Keratinocyte (primary cell): ENCODE results near the gene TRIM23. TPM values are rescaled to one million over a fixed set of nuclear protein-coding genes. Genes with fewer than 3 reads are reported as not detected.

Experiments used
- DNase-seq: peaks from one replicate; pipeline ENCODE4 v3.0.0-alpha.2; 2011; ENCODE audit warnings: low read depth, missing footprints, low spot score
- FAIRE-seq: peaks from 2 replicates; lab custom pipeline; 2011; peaks lifted over from hg19 to GRCh38; lab: Jason Lieb, UNC
- H2AFZ ChIP-seq: 2 replicates; pipeline ENCODE4 v1.6.0; 2012; ENCODE audit warnings: low read length, control low read depth, inconsistent platforms; ENCODE audit not compliant: control insufficient read depth
- H3K27ac ChIP-seq: 2 replicates; pipeline ENCODE4 v1.5.1; 2011; ENCODE audit warnings: low read length; ENCODE audit not compliant: control insufficient read depth, insufficient read depth
- H3K27me3 ChIP-seq: 3 replicates; pipeline ENCODE4 v1.6.0; 2011; ENCODE audit warnings: low read length; ENCODE audit not compliant: control insufficient read depth, insufficient read depth; ENCODE audit errors: extremely low read depth
- H3K36me3 ChIP-seq, 2 experiments: 2 replicates in 1 of 2; 3 replicates in 1 of 2; pipeline ENCODE4 v1.5.1; 2011; ENCODE audit warnings: low read length in 2 of 2, mild to moderate bottlenecking in 1 of 2; ENCODE audit not compliant: control insufficient read depth in 2 of 2, insufficient read depth in 2 of 2; ENCODE audit errors: extremely low read depth in 1 of 2
- H3K4me1 ChIP-seq: 3 replicates; pipeline ENCODE4 v1.5.1; 2011; ENCODE audit warnings: low read length; ENCODE audit not compliant: control insufficient read depth, insufficient read depth; ENCODE audit errors: extremely low read depth
- H3K4me2 ChIP-seq: 3 replicates; pipeline ENCODE4 v1.6.0; 2011; ENCODE audit warnings: low read depth, low read length; ENCODE audit not compliant: control insufficient read depth, insufficient read depth; ENCODE audit errors: extremely low read depth
- H3K4me3 ChIP-seq, 3 experiments: fragments of 200-600 bp in 1 of 3; sonication (generic) in 1 of 3; 2 replicates in 2 of 3; 3 replicates in 1 of 3; pipeline ENCODE4 v1.5.1; 2011 to 2016; ENCODE audit warnings: low read length in 3 of 3, mild to moderate bottlenecking in 3 of 3, control low read depth in 2 of 3, inconsistent platforms in 1 of 3, low read depth in 1 of 3, mixed read lengths in 1 of 3, mixed run types in 1 of 3, moderate library complexity in 1 of 3; ENCODE audit not compliant: control insufficient read depth in 2 of 3, insufficient read depth in 2 of 3; ENCODE audit errors: extremely low read depth in 1 of 3
- H3K79me2 ChIP-seq: 2 replicates; pipeline ENCODE4 v1.6.0; 2012; ENCODE audit warnings: low read length; ENCODE audit not compliant: control insufficient read depth, insufficient read depth
- H3K9ac ChIP-seq: 3 replicates; pipeline ENCODE4 v1.6.0; 2011; ENCODE audit warnings: low read length; ENCODE audit not compliant: control insufficient read depth, insufficient read depth; ENCODE audit errors: extremely low read depth
- H3K9me1 ChIP-seq: 3 replicates; pipeline ENCODE4 v1.6.0; 2011; ENCODE audit warnings: low read length; ENCODE audit not compliant: control insufficient read depth, insufficient read depth; ENCODE audit errors: extremely low read depth
- H3K9me3 ChIP-seq: 2 replicates; pipeline ENCODE4 v1.5.1; 2012; ENCODE audit warnings: low read depth, low read length; ENCODE audit not compliant: control insufficient read depth
- H4K20me1 ChIP-seq: 3 replicates; pipeline ENCODE4 v1.6.0; 2011; ENCODE audit warnings: low read length; ENCODE audit not compliant: control insufficient read depth, insufficient read depth; ENCODE audit errors: extremely low read depth
- CTCF ChIP-seq, 3 experiments: IDR thresholded peaks in 1 of 3; conservative IDR thresholded peaks in 1 of 3; optimal IDR thresholded peaks in 1 of 3; 2 replicates in 2 of 3; 3 replicates in 1 of 3; pipeline versions ENCODE3 to v1.5.1; 2011; ENCODE audit warnings: low read length in 3 of 3, mild to moderate bottlenecking in 3 of 3, moderate library complexity in 2 of 3, control low read depth in 1 of 3, inconsistent platforms in 1 of 3; ENCODE audit not compliant: insufficient read depth in 2 of 3; ENCODE audit errors: extremely low read depth in 1 of 3
- EZH2 ChIP-seq: IDR thresholded peaks from one replicate; pipeline ENCODE4 v1.6.1; 2012; ENCODE audit warnings: inconsistent platforms, mild to moderate bottlenecking, low read length, moderate library complexity
- dilution Hi-C: fragments of 300-500 bp; cut with MboI; formaldehyde crosslinking; loops from one replicate; pipeline ENCODE4 v1.7.0; 2020; ENCODE audit warnings: low sequenced_read_pairs; ENCODE audit not compliant: extremely low pct_ligation_motif_present
- polyA plus RNA-seq, 5 experiments: library from polyadenylated mRNA; depleted of rRNA in 3 of 5; stranded (reverse) in 3 of 5; stranded (forward) in 1 of 5; unstranded in 1 of 5; fragments of >200 nt; gene quantifications; 1 replicate in 1 of 5; 2 replicates in 3 of 5; 3 replicates in 1 of 5; pipeline versions ENCODE4 v1.2.1 to v1.2.3, GENCODE V29; 2011 to 2012; ENCODE audit warnings: missing spikeins in 2 of 5, low read depth in 1 of 5, low replicate concordance in 1 of 5

TRIM23 gene
- polyA plus RNA-seq, 1 donor (not counting 4 experiments of a cell fraction or from before 2014, with no cell fraction given), result 7.8 TPM

- dilution Hi-C loops, result no loop called here
- H3K4me3 ChIP-seq, result no peak overlapping the region
- no peaks in the 10 kb centered on the region for H3K9me3 ChIP-seq
- no peak for FAIRE-seq
- H3K9ac ChIP-seq, result no peak overlapping the region
- TF ChIP-seq EZH2, result no peak
- TF ChIP-seq CTCF (optimal IDR thresholded peaks at IDR 0.05 in 1 of 3, IDR thresholded peaks at IDR 0.05 in 1 of 3, conservative IDR thresholded peaks at IDR 0.05 in 1 of 3; ENCODE audit: extremely low read depth in 1 of 3, insufficient read depth in 2 of 3, low read length in 3 of 3), result no peak
- peaks cover 10% of the 10 kb centered on the region for H3K79me2 ChIP-seq
- H3K4me2 ChIP-seq, result no peak overlapping the region
- H3K9me1 ChIP-seq, result no peaks in the 10 kb centered on the region
- no peaks in the 10 kb centered on the region for H3K27me3 ChIP-seq
- no peak overlapping the region for H3K27ac ChIP-seq
- peaks cover 8 to 10% of the 10 kb centered on the region in 2 experiments for H3K36me3 ChIP-seq
- DNase-seq, result no peak
- no peaks in the 10 kb centered on the region for H3K4me1 ChIP-seq
- no peaks in the 10 kb centered on the region for H4K20me1 ChIP-seq
- no peak overlapping the region for H2AFZ ChIP-seq
Observed at GRCh38 chr5:65570598-65571226, 53.4 kb downstream of the TRIM23 start.

- peaks cover 4 to 7% of the 10 kb centered on the region in 2 experiments for H3K36me3 ChIP-seq
- no peaks in the 10 kb centered on the region for H3K9me1 ChIP-seq
- dilution Hi-C loops, result no loop called here
- FAIRE-seq (no peak), DNase-seq (no peak)
- TF ChIP-seq EZH2, result no peak
- no peak for TF ChIP-seq CTCF (optimal IDR thresholded peaks at IDR 0.05 in 1 of 3, IDR thresholded peaks at IDR 0.05 in 1 of 3, conservative IDR thresholded peaks at IDR 0.05 in 1 of 3; ENCODE audit: extremely low read depth in 1 of 3, insufficient read depth in 2 of 3, low read length in 3 of 3)
- no peak overlapping the region for H3K27ac ChIP-seq
- H3K9me3 ChIP-seq, result no peaks in the 10 kb centered on the region
- H3K9ac ChIP-seq, result no peak overlapping the region
- no peak overlapping the region for H3K4me2 ChIP-seq
- H4K20me1 ChIP-seq, result no peaks in the 10 kb centered on the region
- peaks cover 46% of the 10 kb centered on the region for H3K79me2 ChIP-seq
- no peaks in the 10 kb centered on the region for H3K27me3 ChIP-seq
- peaks cover 14% of the 10 kb centered on the region for H3K4me1 ChIP-seq
- no peak overlapping the region for H3K4me3 ChIP-seq
- no peak overlapping the region for H2AFZ ChIP-seq
Observed at GRCh38 chr5:65566505-65566904, 57.6 kb downstream of the TRIM23 start.
